Spleen (tissue), 11 donors: ENCODE measurements around the gene TMEM234. TPM values are rescaled to one million over a fixed set of nuclear protein-coding genes. Genes with fewer than 3 reads are reported as not detected.
A peak's percentile ranks its signal among the peaks of the same experiment; 100 is the strongest.

Experiments used
- DNase-seq: peaks from one replicate; pipeline ENCODE4 v3.0.0-alpha.2; 2020
- H3K27ac ChIP-seq, 8 donors: fragments of 200-600 bp; sonication (generic) in 7 of 8; 1 replicate in 4 of 8; 2 replicates in 4 of 8; pipeline versions ENCODE4 v1.5.0 to v1.8.0; 2016 to 2021; ENCODE audit warnings: inconsistent platforms in 4 of 8, mild to moderate bottlenecking in 4 of 8, moderate library complexity in 1 of 8
- H3K27me3 ChIP-seq, 7 donors: fragments of 200-600 bp; sonication (generic) in 6 of 7; replicated peaks in 1 of 7; 1 replicate in 4 of 7; 2 replicates in 3 of 7; pipeline versions ENCODE4 v1.5.0 to v1.8.0; 2016 to 2021; ENCODE audit warnings: inconsistent platforms in 3 of 7, mild to moderate bottlenecking in 1 of 7
- H3K36me3 ChIP-seq, 6 donors: fragments of 200-600 bp; sonication (generic) in 5 of 6; 1 replicate in 4 of 6; 2 replicates in 2 of 6; pipeline versions ENCODE4 v1.5.0 to v1.8.0; 2016 to 2021; ENCODE audit warnings: inconsistent platforms in 2 of 6
- H3K4me1 ChIP-seq, 6 donors: fragments of 200-600 bp; sonication (generic) in 5 of 6; 1 replicate in 3 of 6; 2 replicates in 3 of 6; pipeline versions ENCODE4 v1.5.0 to v1.8.0; 2016 to 2021; ENCODE audit warnings: inconsistent platforms in 3 of 6
- H3K4me3 ChIP-seq, 8 donors: fragments of 200-600 bp; sonication (generic) in 7 of 8; 1 replicate in 4 of 8; 2 replicates in 4 of 8; pipeline versions ENCODE4 v1.5.0 to v1.8.0; 2016 to 2021; ENCODE audit warnings: inconsistent platforms in 4 of 8, mild to moderate bottlenecking in 4 of 8, moderate library complexity in 2 of 8
- H3K9me3 ChIP-seq, 8 donors: fragments of 200-600 bp; sonication (generic) in 7 of 8; 1 replicate in 4 of 8; 2 replicates in 4 of 8; pipeline versions ENCODE4 v1.5.0 to v1.8.0; 2016 to 2021; ENCODE audit warnings: inconsistent platforms in 4 of 8
- POLR2A ChIP-seq, 3 donors: fragments of 450-650 bp; IDR thresholded peaks; one replicate each; pipeline ENCODE4 v1.5.1; 2017; ENCODE audit warnings: antibody characterized with exemption in 3 of 3, mild to moderate bottlenecking in 1 of 3
- POLR2AphosphoS5 ChIP-seq, 3 donors: sonication (generic); formaldehyde crosslinking; IDR thresholded peaks; one replicate each; pipeline ENCODE4 v1.5.1; 2017; ENCODE audit warnings: antibody characterized with exemption in 3 of 3
- WGBS, 5 donors: extraction: QIAGEN DNeasy Blood & Tissue Kit in 3 of 5; methylation state at CpG; one replicate each; pipeline versions ENCODE4 v1.1.5 to v1.1.7; 2013 to 2018; 5-methylcytosine and 5-hydroxymethylcytosine counted together
- intact Hi-C: fragments of 100-400 bp; cut with DNase I; formaldehyde crosslinking; loops from one replicate; pipeline ENCODE4 v1.15.0; 2023; ENCODE audit warnings: low total_unique reads
- polyA plus RNA-seq, 3 donors: library from polyadenylated mRNA; stranded (reverse); fragments of 200-250 nt; gene quantifications; one replicate each; pipeline ENCODE4 v1.2.1, GENCODE V29; 2013
- total RNA-seq, 7 donors: library from RNA; depleted of rRNA in 3 of 7; stranded (reverse); fragments of >200 nt in 3 of 7; fragmentation: NEBNext Ultra II Directional in 4 of 7; extraction: Animal tissue kit (Norgen Biotek cat#: 25700) in 4 of 7; gene quantifications; one replicate each; pipeline versions ENCODE4 v1.1.0 to v1.2.1, GENCODE V29; 2016 to 2021
- TF ChIP-seq, protein P1 (sequence below), 11 experiments: fragments of 200-600 bp in 7 of 11; fragments of 450-650 bp in 4 of 11; sonication (generic) in 4 of 11; IDR thresholded peaks in 8 of 11; conservative IDR thresholded peaks in 3 of 11; 1 replicate in 7 of 11; 2 replicates in 4 of 11; pipeline versions ENCODE4 v1.4.0 to v1.8.0; 2016 to 2021; ENCODE audit warnings: antibody characterized with exemption in 11 of 11, inconsistent platforms in 4 of 11, mild to moderate bottlenecking in 1 of 11
- donor health status: healthy with polysubstance abuse.
- donor health status: DM: no; HTN: no; CAD: no; lungs with moderate emphysema.
- donor health status: DM: no; HTN: no; CAD: no.
- donor health status: Bipolar disorder and iron deficiency.
- donor health status: healthy.
- donor health status: DM: no; HTN: no; CAD: no.
- donor health status: DM: yes; HTN: yes; CAD: no.

TMEM234 gene
- total and polyA plus RNA-seq, 10 donors = 7.7 to 30.2 (median 21.0) TPM

DNA sequence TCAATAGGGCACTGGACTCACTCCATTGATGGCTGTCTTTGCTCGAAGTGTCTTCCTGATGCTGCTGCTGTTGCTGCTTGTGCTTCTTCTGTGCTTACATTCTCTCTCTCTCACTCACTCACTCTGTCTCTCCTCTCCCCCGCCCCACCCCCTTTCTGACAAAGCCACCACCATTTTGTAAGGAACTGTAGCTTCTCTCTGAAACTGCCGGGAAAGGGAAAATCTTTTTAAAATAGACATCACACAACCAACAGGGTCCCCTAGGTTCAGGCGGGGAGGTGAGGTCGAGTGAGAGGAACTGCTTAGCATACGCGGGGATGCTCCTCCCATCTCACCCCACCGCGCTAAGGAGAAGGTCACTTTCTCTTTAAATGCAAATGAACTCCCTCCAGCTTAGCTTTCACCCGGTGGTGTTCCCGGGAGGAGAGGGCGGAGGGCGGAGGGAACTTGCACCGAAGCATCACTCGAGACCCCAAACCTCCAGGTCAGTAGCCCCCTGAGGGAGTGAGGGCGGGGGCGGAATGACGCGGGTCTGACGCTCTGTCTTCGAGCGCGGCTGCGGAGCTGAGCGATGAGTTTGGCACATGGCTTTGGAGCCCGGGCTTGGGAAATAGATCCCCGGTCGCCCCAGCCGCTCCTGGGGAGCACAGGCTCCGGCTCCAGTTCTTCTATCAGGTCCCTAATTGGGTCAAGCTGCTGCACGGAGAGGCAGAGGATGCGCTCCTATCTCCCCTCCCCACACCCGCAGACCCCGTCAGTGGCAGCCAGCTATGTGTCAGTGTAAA, 21.7 kb downstream of the TMEM234 start, which contains the start of gene CCDC28B:
CCDC28B (plus strand) TSS at position 370 of the 785 bp plus-strand sequence. CDS start 1,341 bp downstream, outside the sequence.
- Histone ChIP-seq H3K4me1 (peaks cover 15 to 75% (median 43%) of the 10 kb centered on the region in 6 donors), H3K9me3 (no peaks in the 10 kb centered on the region), H3K4me3 (peak within 1 kb of the TSS; percentile 51 to 91 (median 66)), H3K27me3 (no peaks in the 10 kb centered on the region), H3K36me3 (peaks cover 0 to 37% (median 21%) of the 10 kb centered on the region in 6 donors), H3K27ac (peak within 1 kb of the TSS; percentile 58 to 89 (median 82))
- peak; percentile 87 for DNase-seq
- 1% methylated on average over 32 to 34 of the region's 34 CpGs for WGBS, 5 donors
- intact Hi-C loops = no loop called here
- TF ChIP-seq POLR2A (IDR thresholded peaks at IDR 0.05) (peak in 1 of 3 donors; percentile 13), POLR2AphosphoS5 (IDR thresholded peaks at IDR 0.05) (peak; percentile 63 to 76 (median 72))
- TF ChIP-seq, protein P1, sequence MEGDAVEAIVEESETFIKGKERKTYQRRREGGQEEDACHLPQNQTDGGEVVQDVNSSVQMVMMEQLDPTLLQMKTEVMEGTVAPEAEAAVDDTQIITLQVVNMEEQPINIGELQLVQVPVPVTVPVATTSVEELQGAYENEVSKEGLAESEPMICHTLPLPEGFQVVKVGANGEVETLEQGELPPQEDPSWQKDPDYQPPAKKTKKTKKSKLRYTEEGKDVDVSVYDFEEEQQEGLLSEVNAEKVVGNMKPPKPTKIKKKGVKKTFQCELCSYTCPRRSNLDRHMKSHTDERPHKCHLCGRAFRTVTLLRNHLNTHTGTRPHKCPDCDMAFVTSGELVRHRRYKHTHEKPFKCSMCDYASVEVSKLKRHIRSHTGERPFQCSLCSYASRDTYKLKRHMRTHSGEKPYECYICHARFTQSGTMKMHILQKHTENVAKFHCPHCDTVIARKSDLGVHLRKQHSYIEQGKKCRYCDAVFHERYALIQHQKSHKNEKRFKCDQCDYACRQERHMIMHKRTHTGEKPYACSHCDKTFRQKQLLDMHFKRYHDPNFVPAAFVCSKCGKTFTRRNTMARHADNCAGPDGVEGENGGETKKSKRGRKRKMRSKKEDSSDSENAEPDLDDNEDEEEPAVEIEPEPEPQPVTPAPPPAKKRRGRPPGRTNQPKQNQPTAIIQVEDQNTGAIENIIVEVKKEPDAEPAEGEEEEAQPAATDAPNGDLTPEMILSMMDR (IDR thresholded peaks at IDR 0.05 in 8 of 11, conservative IDR thresholded peaks at IDR 0.05 in 3 of 11) = no peak

DNA sequence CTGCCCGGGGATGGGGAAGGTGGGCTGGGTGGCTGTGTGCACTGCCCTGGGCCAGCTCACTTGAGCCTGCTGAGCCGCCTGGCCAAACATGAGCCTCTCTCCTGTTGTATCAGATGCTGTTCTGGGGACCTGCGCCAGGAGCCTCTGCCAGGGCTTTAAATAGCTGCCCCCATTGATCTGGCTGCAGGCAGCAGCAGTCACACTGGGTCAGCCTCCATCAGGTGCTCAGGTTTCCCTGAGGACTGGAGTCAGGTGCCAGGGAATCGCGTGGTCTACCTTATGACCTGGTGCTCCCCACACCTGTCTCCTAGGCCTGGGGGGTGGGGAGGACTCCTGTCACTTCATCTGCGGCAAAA, 22.5 kb downstream of the TMEM234 start:
- intact Hi-C loops = no loop called here
- H3K27ac ChIP-seq = peak overlapping the region in 5 of 8 donors; percentile 67 to 89 (median 82)
- peak overlapping the region in 2 of 8 donors; percentile 65 to 91 for H3K4me3 ChIP-seq
- H3K9me3 ChIP-seq = no peaks in the 10 kb centered on the region
- H3K27me3 ChIP-seq = no peaks in the 10 kb centered on the region
- peaks cover 11 to 75% (median 37%) of the 10 kb centered on the region in 6 donors for H3K4me1 ChIP-seq
- 42 to 87% (median 70%) methylated on average over 4 to 6 of the region's 6 CpGs for WGBS, 5 donors
- DNase-seq = no peak
- TF ChIP-seq, protein P1 (IDR thresholded peaks at IDR 0.05 in 8 of 11, conservative IDR thresholded peaks at IDR 0.05 in 3 of 11) = no peak
- TF ChIP-seq POLR2A (IDR thresholded peaks at IDR 0.05) = no peak
- TF ChIP-seq POLR2AphosphoS5 (IDR thresholded peaks at IDR 0.05) = peak in 2 of 3 donors; percentile 21 to 67
- H3K36me3 ChIP-seq = peaks cover 0 to 44% (median 28%) of the 10 kb centered on the region in 6 donors

DNA sequence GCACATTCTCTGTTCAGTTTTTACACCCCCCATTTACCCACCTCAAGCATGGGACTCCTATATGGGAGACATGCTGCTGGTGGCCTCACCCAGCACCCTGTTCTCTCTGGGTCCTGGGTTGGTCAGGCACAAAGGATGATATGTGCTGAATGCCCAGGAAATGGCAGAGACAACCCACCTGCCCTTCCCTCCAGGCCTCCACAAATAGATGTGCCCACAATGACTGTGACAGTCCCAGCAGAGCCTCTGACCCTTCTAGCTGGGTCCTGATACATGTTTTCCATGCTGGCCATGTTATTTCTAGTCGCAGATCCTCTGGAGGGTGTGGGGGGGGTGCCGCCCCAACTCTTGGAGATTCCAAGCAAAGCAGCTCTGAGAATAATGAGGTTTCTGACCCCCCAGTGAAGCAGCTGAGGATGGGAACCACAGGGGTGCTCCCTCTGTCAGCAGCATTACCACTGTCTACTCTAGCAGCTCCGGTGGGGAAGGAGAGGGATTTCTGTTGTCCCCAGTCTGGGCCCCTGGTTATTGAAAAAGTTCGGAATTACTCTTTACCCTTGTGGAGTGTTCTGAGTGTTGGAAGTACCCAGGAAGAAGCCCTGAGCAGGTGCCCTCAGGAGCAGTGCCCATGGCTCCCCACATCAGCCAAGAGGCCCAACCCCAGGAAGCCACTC, 23.0 kb downstream of the TMEM234 start:
- intact Hi-C loops = no loop called here
- no peak for TF ChIP-seq POLR2AphosphoS5 (IDR thresholded peaks at IDR 0.05)
- no peak for TF ChIP-seq POLR2A (IDR thresholded peaks at IDR 0.05)
- TF ChIP-seq, protein P1 (IDR thresholded peaks at IDR 0.05 in 8 of 11, conservative IDR thresholded peaks at IDR 0.05 in 3 of 11) = no peak
- no peak for DNase-seq
- 67 to 100% (median 85%) methylated on average over 3 to 4 of the region's 4 CpGs for WGBS, 5 donors
- peaks cover under 1 to 49% (median 33%) of the 10 kb centered on the region in 6 donors for H3K36me3 ChIP-seq
- peak overlapping the region in 1 of 8 donors; percentile 91 for H3K4me3 ChIP-seq
- H3K9me3 ChIP-seq = no peaks in the 10 kb centered on the region
- H3K4me1 ChIP-seq = peaks cover 10 to 72% (median 37%) of the 10 kb centered on the region in 6 donors
- H3K27ac ChIP-seq = peak overlapping the region in 2 of 8 donors; percentile 83 to 89
- no peaks in the 10 kb centered on the region for H3K27me3 ChIP-seq
